K562 (cell line): Measurements from ENCODE around the gene MRM2. TPM values are rescaled to one million over a fixed set of nuclear protein-coding genes. Genes with fewer than 3 reads are reported as not detected.

Experiments used
- ATF6 ChIP-seq: sonication (generic); formaldehyde crosslinking; IDR thresholded peaks from 2 replicates; pipeline ENCODE4 v1.4.0; 2020; ENCODE audit warnings: mild to moderate bottlenecking, missing genetic modification reagents
- BCOR ChIP-seq: fragments of 450-650 bp; IDR thresholded peaks from 2 replicates; pipeline ENCODE4 v1.6.1; 2016
- CGGBP1 ChIP-seq: fragments of 250-450 bp; sonication (Bioruptor Pico); IDR thresholded peaks from 2 replicates; pipeline ENCODE4 v1.9.0; 2021; ENCODE audit warnings: mild to moderate bottlenecking
- E2F6 ChIP-seq, 2 experiments: IDR thresholded peaks; 2 replicates each; pipeline ENCODE4 v1.6.1; 2011; ENCODE audit warnings: borderline replicate concordance in 1 of 2, control low read depth in 1 of 2, low read depth in 1 of 2, low read length in 1 of 2, mild to moderate bottlenecking in 1 of 2, mixed read lengths in 1 of 2, moderate library complexity in 1 of 2; ENCODE audit not compliant: insufficient read depth in 1 of 2, insufficient read length in 1 of 2, poor library complexity in 1 of 2, severe bottlenecking in 1 of 2; ENCODE audit errors: extremely low read depth in 1 of 2
- EZH2 ChIP-seq: IDR thresholded peaks from 2 replicates; pipeline ENCODE4 v1.6.1; 2012; ENCODE audit warnings: low read depth, mild to moderate bottlenecking, inconsistent platforms, low read length, borderline replicate concordance
- FOSL1 ChIP-seq: fragments of 200-800 bp; sonication (Bioruptor generic); conservative IDR thresholded peaks from 2 replicates; pipeline ENCODE4 v1.6.1; 2016; ENCODE audit warnings: missing genetic modification characterization, missing compliant biosample characterization
- FOXM1 ChIP-seq, 2 experiments: fragments of 450-650 bp in 1 of 2; sonication (generic) in 1 of 2; formaldehyde crosslinking in 1 of 2; IDR thresholded peaks; 2 replicates each; pipeline versions ENCODE4 v1.6.1 to v1.9.0; 2017 to 2022; ENCODE audit warnings: low read depth in 2 of 2, mild to moderate bottlenecking in 2 of 2, missing genetic modification reagents in 1 of 2, moderate library complexity in 1 of 2
- GATAD2B ChIP-seq: fragments of 450-650 bp; IDR thresholded peaks from 2 replicates; pipeline ENCODE4 v1.6.1; 2017; ENCODE audit warnings: mild to moderate bottlenecking, borderline replicate concordance
- IRF9 ChIP-seq: fragments of 450-650 bp; IDR thresholded peaks from 2 replicates; pipeline ENCODE4 v1.6.1; 2016; ENCODE audit warnings: missing biosample characterization, missing genetic modification characterization
- MED1 ChIP-seq: sonication (generic); formaldehyde crosslinking; IDR thresholded peaks from 2 replicates; pipeline ENCODE4 v1.8.1; 2023; ENCODE audit warnings: missing genetic modification reagents, borderline replicate concordance
- RBM22 ChIP-seq: fragments of 200-400 bp; formaldehyde crosslinking; IDR thresholded peaks from 2 replicates; pipeline ENCODE4 v1.6.1; 2018; ENCODE audit warnings: low read length, low read depth; ENCODE audit not compliant: poor library complexity, severe bottlenecking
- SMARCC2 ChIP-seq: fragments of 450-650 bp; IDR thresholded peaks from 2 replicates; pipeline ENCODE4 v1.6.1; 2017; ENCODE audit warnings: antibody characterized with exemption, moderate library complexity, mild to moderate bottlenecking, low read depth
- TOE1 ChIP-seq, 2 experiments: fragments of 450-650 bp in 1 of 2; sonication (generic) in 1 of 2; formaldehyde crosslinking in 1 of 2; IDR thresholded peaks; 2 replicates each; pipeline versions ENCODE4 v1.7.1 to v1.8.0; 2016 to 2022; ENCODE audit warnings: borderline replicate concordance in 2 of 2, mild to moderate bottlenecking in 2 of 2, antibody characterized with exemption in 1 of 2, inconsistent platforms in 1 of 2, low read depth in 1 of 2, missing genetic modification reagents in 1 of 2, moderate library complexity in 1 of 2
- ZBTB43 ChIP-seq: sonication (generic); formaldehyde crosslinking; IDR thresholded peaks from 2 replicates; pipeline ENCODE4 v1.8.0; 2023; ENCODE audit warnings: mild to moderate bottlenecking, missing genetic modification reagents
- ZFX ChIP-seq: sonication (generic); formaldehyde crosslinking; IDR thresholded peaks from 2 replicates; pipeline ENCODE4 v1.8.0; 2022; ENCODE audit warnings: mild to moderate bottlenecking, missing genetic modification reagents, moderate library complexity
- ZKSCAN8 ChIP-seq: fragments of 200-800 bp; sonication (Bioruptor generic); IDR thresholded peaks from 2 replicates; pipeline ENCODE4 v1.6.1; 2016; ENCODE audit warnings: missing genetic modification characterization, missing compliant biosample characterization
- ZNF76 ChIP-seq: fragments of 250-450 bp; sonication (Bioruptor Pico); IDR thresholded peaks from 2 replicates; pipeline ENCODE4 v1.4.0; 2020; ENCODE audit warnings: mild to moderate bottlenecking, moderate library complexity, borderline replicate concordance
- polyA plus RNA-seq, 8 experiments: library from polyadenylated mRNA; depleted of rRNA in 4 of 8; stranded (reverse) in 5 of 8; unstranded in 3 of 8; fragments of >200 nt; fragmentation: Nextera tagmentation in 2 of 8; fragmentation: Illumina TruSeq in 1 of 8; extraction: Ambion mirVana in 2 of 8; extraction: Trizol in 1 of 8; gene quantifications; 2 replicates each; pipeline versions ENCODE4 v1.2.1 to v1.2.3, GENCODE V29; 2011 to 2014; ENCODE audit warnings: inconsistent platforms in 1 of 8, missing spikeins in 1 of 8
- total RNA-seq, 7 experiments: library from RNA; depleted of rRNA in 6 of 7; stranded (reverse); fragments of >200 nt in 6 of 7; fragmentation: Illumina TruSeq in 2 of 7; extraction: Trizol in 2 of 7; gene quantifications; 2 replicates each; pipeline versions ENCODE4 v1.2.1 to v1.2.3, GENCODE V29; 2011 to 2021; ENCODE audit warnings: low replicate concordance in 1 of 7

MRM2 gene
- total and polyA plus RNA-seq, 9 of the 15 experiments (the other 6 are each of a cell fraction or from before 2014, with no cell fraction given), result 32.4 to 116 (median 50.5) TPM

GRCh38 chr7:2248984-2249694 is 7.1 kb upstream of the MRM2 start (continued):
- TF ChIP-seq GATAD2B (no peak), E2F6 (IDR thresholded peaks at IDR 0.05; ENCODE audit: borderline replicate concordance in 1 of 2, extremely low read depth in 1 of 2, insufficient read depth in 1 of 2, insufficient read length in 1 of 2, low read depth in 1 of 2, low read length in 1 of 2, poor library complexity in 1 of 2, severe bottlenecking in 1 of 2) (peak in 1 of 2 experiments; percentile 26), IRF9 (tag) (no peak), MED1 (CRISPR knock-in tag) (no peak), FOSL1 (tag) (no peak), ZFX (CRISPR knock-in tag) (no peak), SMARCC2 (no peak), BCOR (no peak), EZH2 (no peak), CGGBP1 (CRISPR knock-in tag) (no peak), ATF6 (0 out of 2 replicates have a peak, but pooled peaks have one; percentile 55), ZNF76 (CRISPR knock-in tag) (no peak), ZBTB43 (CRISPR knock-in tag) (no peak), FOXM1 (IDR thresholded peaks at IDR 0.05; ENCODE audit: low read depth) (no peak), FOXM1 (CRISPR knock-in tag; IDR thresholded peaks at IDR 0.05; ENCODE audit: low read depth) (no peak), TOE1 (IDR thresholded peaks at IDR 0.05; ENCODE audit: borderline replicate concordance) (no peak), TOE1 (CRISPR knock-in tag; IDR thresholded peaks at IDR 0.05; ENCODE audit: borderline replicate concordance, low read depth) (no peak), ZKSCAN8 (no peak), RBM22 (no peak)
